HepG2 (cell line): Measurements from ENCODE around the gene ZNF513. TPM values are rescaled to one million over a fixed set of nuclear protein-coding genes. Genes with fewer than 3 reads are reported as not detected.

Experiments
- BATF2 ChIP-seq: sonication (generic); formaldehyde crosslinking; IDR thresholded peaks from 2 replicates; pipeline ENCODE4 v1.8.0; 2022; ENCODE audit warnings: mild to moderate bottlenecking, missing genetic modification reagents, moderate library complexity
- DR1 ChIP-seq: sonication (generic); formaldehyde crosslinking; IDR thresholded peaks from 2 replicates; pipeline ENCODE4 v1.8.0; 2021; ENCODE audit warnings: mild to moderate bottlenecking, missing genetic modification reagents, inconsistent platforms
- EED ChIP-seq: sonication (generic); formaldehyde crosslinking; IDR thresholded peaks from 2 replicates; pipeline ENCODE4 v1.5.0; 2020; ENCODE audit warnings: mild to moderate bottlenecking, missing genetic modification reagents
- JDP2 ChIP-seq: sonication (generic); formaldehyde crosslinking; IDR thresholded peaks from 2 replicates; pipeline ENCODE4 v1.8.1; 2022; ENCODE audit warnings: missing genetic modification reagents, borderline replicate concordance
- KDM5B ChIP-seq: sonication (generic); formaldehyde crosslinking; IDR thresholded peaks from 2 replicates; pipeline ENCODE4 v1.4.0; 2020; ENCODE audit warnings: missing genetic modification reagents, mild to moderate bottlenecking, borderline replicate concordance
- KLF11 ChIP-seq: IDR thresholded peaks from 2 replicates; pipeline ENCODE4 v1.6.1; 2016; ENCODE audit warnings: missing compliant biosample characterization
- MAF1 ChIP-seq: sonication (generic); formaldehyde crosslinking; IDR thresholded peaks from 2 replicates; pipeline ENCODE4 v1.5.0; 2020; ENCODE audit warnings: missing genetic modification reagents, borderline replicate concordance
- NCOA1 ChIP-seq: sonication (generic); formaldehyde crosslinking; IDR thresholded peaks from 2 replicates; pipeline ENCODE4 v1.9.0; 2021; ENCODE audit warnings: missing genetic modification reagents
- RAD21 ChIP-seq: fragments of 450-650 bp; formaldehyde crosslinking; IDR thresholded peaks from 2 replicates; pipeline ENCODE4 v1.5.0; 2020; ENCODE audit warnings: mild to moderate bottlenecking
- SMAD3 ChIP-seq: sonication (generic); formaldehyde crosslinking; IDR thresholded peaks from 2 replicates; pipeline ENCODE4 v1.4.0; 2020; ENCODE audit warnings: missing genetic modification reagents
- SYNCRIP ChIP-seq: fragments of 200-400 bp; formaldehyde crosslinking; IDR thresholded peaks from 2 replicates; pipeline ENCODE4 v1.6.1; 2018; ENCODE audit warnings: mild to moderate bottlenecking, low read depth, low read length; ENCODE audit not compliant: insufficient read depth
- TBP ChIP-seq: sonication (generic); formaldehyde crosslinking; IDR thresholded peaks from 2 replicates; pipeline ENCODE4 v1.5.0; 2020; ENCODE audit warnings: missing genetic modification reagents
- ZBTB21 ChIP-seq: sonication (generic); formaldehyde crosslinking; IDR thresholded peaks from 2 replicates; pipeline ENCODE4 v1.4.0; 2020; ENCODE audit warnings: missing genetic modification reagents
- ZBTB26 ChIP-seq: IDR thresholded peaks from 2 replicates; pipeline ENCODE4 v1.6.1; 2016; ENCODE audit warnings: missing compliant biosample characterization, missing genetic modification reagents, borderline replicate concordance
- ZBTB37 ChIP-seq: sonication (generic); formaldehyde crosslinking; IDR thresholded peaks from 2 replicates; pipeline ENCODE4 v1.4.0; 2020; ENCODE audit warnings: mild to moderate bottlenecking, missing genetic modification reagents
- ZNF180 ChIP-seq: sonication (generic); formaldehyde crosslinking; IDR thresholded peaks from 2 replicates; pipeline ENCODE4 v1.4.0; 2020; ENCODE audit warnings: low read depth, missing genetic modification reagents, borderline replicate concordance
- ZNF260 ChIP-seq: sonication (generic); formaldehyde crosslinking; IDR thresholded peaks from 2 replicates; pipeline ENCODE4 v1.4.0; 2020; ENCODE audit warnings: missing genetic modification reagents, low read depth, mild to moderate bottlenecking, borderline replicate concordance
- ZNF281 ChIP-seq: sonication (generic); formaldehyde crosslinking; IDR thresholded peaks from 2 replicates; pipeline ENCODE4 v1.4.0; 2020; ENCODE audit warnings: missing genetic modification reagents, borderline replicate concordance
- ZNF292 ChIP-seq: sonication (generic); formaldehyde crosslinking; IDR thresholded peaks from 2 replicates; pipeline ENCODE4 v1.8.1; 2022; ENCODE audit warnings: mild to moderate bottlenecking, low read depth, missing genetic modification reagents, borderline replicate concordance
- ZNF484 ChIP-seq: sonication (generic); formaldehyde crosslinking; IDR thresholded peaks from 2 replicates; pipeline ENCODE4 v1.5.1; 2020; ENCODE audit warnings: mild to moderate bottlenecking, low read depth, missing genetic modification reagents, borderline replicate concordance
- ZNF513 ChIP-seq: sonication (generic); formaldehyde crosslinking; conservative IDR thresholded peaks from 2 replicates; pipeline ENCODE4 v1.5.0; 2020; ENCODE audit warnings: missing genetic modification reagents
- ZNF761 ChIP-seq: sonication (generic); formaldehyde crosslinking; conservative IDR thresholded peaks from 2 replicates; pipeline ENCODE4 v1.4.0; 2020; ENCODE audit warnings: mild to moderate bottlenecking, missing genetic modification reagents
- ZNF816 ChIP-seq: sonication (generic); formaldehyde crosslinking; IDR thresholded peaks from 2 replicates; pipeline ENCODE4 v1.8.0; 2022; ENCODE audit warnings: missing genetic modification reagents, mild to moderate bottlenecking, borderline replicate concordance
- polyA plus RNA-seq, 8 experiments: library from polyadenylated mRNA; depleted of rRNA in 3 of 8; stranded (reverse) in 7 of 8; unstranded in 1 of 8; fragments of >200 nt; fragmentation: Illumina TruSeq in 4 of 8; extraction: Trizol in 4 of 8; gene quantifications; 2 replicates each; pipeline versions ENCODE4 v1.2.1 to v1.2.3, GENCODE V29; 2011 to 2016; ENCODE audit warnings: low read depth in 4 of 8, missing spikeins in 1 of 8, mixed read lengths in 1 of 8; ENCODE audit not compliant: insufficient read depth in 1 of 8
- total RNA-seq, 5 experiments: library from RNA; depleted of rRNA; stranded (reverse); fragments of >200 nt; fragmentation: Illumina TruSeq; extraction: Trizol; gene quantifications; 2 replicates each; pipeline ENCODE4 v1.2.3, GENCODE V29; 2016; ENCODE audit warnings: low read depth in 1 of 5

ZNF513 gene
- total and polyA plus RNA-seq, 2 of the 13 experiments (the other 11 are each of a cell fraction or from before 2014, with no cell fraction given), result 4.9 to 6.3 TPM

GRCh38 chr2:27428978-27429541 lies 48.5 kb upstream of the ZNF513 start (continued):
- TF ChIP-seq ZNF513 (CRISPR knock-in tag) (0 out of 2 replicates have a peak, but pooled peaks have one; percentile 41), ZBTB21 (CRISPR knock-in tag) (no peak), ZNF292 (CRISPR knock-in tag) (no peak), ZNF761 (CRISPR knock-in tag) (peak; percentile 90), ZNF180 (CRISPR knock-in tag) (0 out of 2 replicates have a peak, but pooled peaks have one; percentile 40), KDM5B (CRISPR knock-in tag) (peak; percentile 16), BATF2 (CRISPR knock-in tag) (no peak), SYNCRIP (no peak), ZBTB37 (CRISPR knock-in tag) (no peak), ZNF260 (CRISPR knock-in tag) (no peak), KLF11 (CRISPR knock-in tag) (no peak), SMAD3 (no peak), ZNF484 (CRISPR knock-in tag) (peak; percentile 59; the same call in 1 of the 2 replicates), TBP (CRISPR knock-in tag) (peak; percentile 47; the same call in 1 of the 2 replicates), MAF1 (CRISPR knock-in tag) (no peak; the same call in none of the 2 replicates), ZBTB26 (CRISPR knock-in tag) (no peak), ZNF816 (CRISPR knock-in tag) (no peak), JDP2 (CRISPR knock-in tag) (no peak; the same call in 1 of the 2 replicates), EED (no peak; the same call in 1 of the 2 replicates), RAD21 (CRISPR knock-in tag) (peak; percentile 50), DR1 (no peak), ZNF281 (CRISPR knock-in tag) (no peak), NCOA1 (CRISPR knock-in tag) (no peak)
